Subcutaneous adipose tissue (tissue), 4 donors: ENCODE measurements around the gene TRPM6. TPM values are rescaled to one million over a fixed set of nuclear protein-coding genes. Genes with fewer than 3 reads are reported as not detected.

Source experiments
- total RNA-seq, 4 donors: library from RNA; depleted of rRNA; stranded (reverse); fragments of >200 nt; gene quantifications; one replicate each; pipeline ENCODE4 v1.1.0, GENCODE V29; 2016
- TF ChIP-seq, protein P1 (sequence below): fragments of 450-650 bp; IDR thresholded peaks from one replicate; pipeline ENCODE4 v1.5.1; 2016; ENCODE audit warnings: low read depth, mild to moderate bottlenecking, control low read depth, antibody characterized with exemption, moderate library complexity

Gene TRPM6, protein sequence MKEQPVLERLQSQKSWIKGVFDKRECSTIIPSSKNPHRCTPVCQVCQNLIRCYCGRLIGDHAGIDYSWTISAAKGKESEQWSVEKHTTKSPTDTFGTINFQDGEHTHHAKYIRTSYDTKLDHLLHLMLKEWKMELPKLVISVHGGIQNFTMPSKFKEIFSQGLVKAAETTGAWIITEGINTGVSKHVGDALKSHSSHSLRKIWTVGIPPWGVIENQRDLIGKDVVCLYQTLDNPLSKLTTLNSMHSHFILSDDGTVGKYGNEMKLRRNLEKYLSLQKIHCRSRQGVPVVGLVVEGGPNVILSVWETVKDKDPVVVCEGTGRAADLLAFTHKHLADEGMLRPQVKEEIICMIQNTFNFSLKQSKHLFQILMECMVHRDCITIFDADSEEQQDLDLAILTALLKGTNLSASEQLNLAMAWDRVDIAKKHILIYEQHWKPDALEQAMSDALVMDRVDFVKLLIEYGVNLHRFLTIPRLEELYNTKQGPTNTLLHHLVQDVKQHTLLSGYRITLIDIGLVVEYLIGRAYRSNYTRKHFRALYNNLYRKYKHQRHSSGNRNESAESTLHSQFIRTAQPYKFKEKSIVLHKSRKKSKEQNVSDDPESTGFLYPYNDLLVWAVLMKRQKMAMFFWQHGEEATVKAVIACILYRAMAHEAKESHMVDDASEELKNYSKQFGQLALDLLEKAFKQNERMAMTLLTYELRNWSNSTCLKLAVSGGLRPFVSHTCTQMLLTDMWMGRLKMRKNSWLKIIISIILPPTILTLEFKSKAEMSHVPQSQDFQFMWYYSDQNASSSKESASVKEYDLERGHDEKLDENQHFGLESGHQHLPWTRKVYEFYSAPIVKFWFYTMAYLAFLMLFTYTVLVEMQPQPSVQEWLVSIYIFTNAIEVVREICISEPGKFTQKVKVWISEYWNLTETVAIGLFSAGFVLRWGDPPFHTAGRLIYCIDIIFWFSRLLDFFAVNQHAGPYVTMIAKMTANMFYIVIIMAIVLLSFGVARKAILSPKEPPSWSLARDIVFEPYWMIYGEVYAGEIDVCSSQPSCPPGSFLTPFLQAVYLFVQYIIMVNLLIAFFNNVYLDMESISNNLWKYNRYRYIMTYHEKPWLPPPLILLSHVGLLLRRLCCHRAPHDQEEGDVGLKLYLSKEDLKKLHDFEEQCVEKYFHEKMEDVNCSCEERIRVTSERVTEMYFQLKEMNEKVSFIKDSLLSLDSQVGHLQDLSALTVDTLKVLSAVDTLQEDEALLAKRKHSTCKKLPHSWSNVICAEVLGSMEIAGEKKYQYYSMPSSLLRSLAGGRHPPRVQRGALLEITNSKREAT (N-terminal part only)
- total RNA-seq, result 1 to 10 TPM in 2 of 4 donors, under 1 TPM in 2; 0.17 to 1.9 (median 1.2) TPM

DNA sequence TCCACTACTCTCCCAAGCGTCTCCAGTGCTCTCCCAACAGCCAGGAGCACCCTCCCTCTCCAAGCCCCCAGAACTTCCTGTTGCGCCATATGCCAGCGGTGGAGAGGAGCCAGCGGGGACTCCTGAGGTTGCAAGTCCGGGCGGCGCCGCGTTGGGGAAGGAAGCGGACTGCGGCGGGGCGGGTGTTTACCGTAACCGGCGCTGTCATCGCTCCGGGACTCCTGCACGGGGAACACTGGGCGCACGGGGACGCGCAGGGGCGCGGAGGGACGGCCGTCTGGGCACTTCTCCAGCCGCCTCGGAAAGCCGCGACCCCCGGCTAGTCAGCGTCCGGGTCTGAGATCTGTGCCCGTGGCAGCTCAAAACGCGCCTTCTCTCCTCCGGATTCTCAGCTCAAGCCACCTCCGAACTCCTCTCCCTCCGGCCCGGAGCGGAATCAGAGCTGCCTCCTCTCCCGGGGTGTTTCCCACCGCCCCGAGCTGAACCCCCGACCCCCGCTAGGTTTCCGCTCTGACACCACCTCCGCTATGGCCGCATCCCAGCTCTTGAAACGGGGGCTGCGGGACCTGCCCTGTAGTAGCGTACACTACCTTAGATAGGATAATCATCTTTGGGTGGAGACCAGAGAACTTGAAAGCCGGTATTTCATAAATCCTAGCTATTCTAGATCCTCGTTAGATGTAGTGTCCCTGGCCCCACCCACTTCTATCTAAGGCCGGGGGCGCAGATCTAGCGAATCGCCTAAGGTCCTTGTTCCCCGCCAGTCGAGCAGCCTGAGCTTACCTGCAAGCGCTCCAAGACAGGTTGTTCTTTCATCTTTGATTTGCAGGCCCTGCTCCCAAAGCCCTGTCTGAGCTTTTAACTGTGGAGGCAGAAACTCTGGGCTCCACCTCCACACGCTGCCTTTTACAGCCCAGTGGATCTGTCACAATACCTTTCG lies at the start of gene TRPM6:
Gene TRPM6 (minus strand): TSS at position 881 of the 940 bp plus-strand sequence. CDS start 65 bp downstream, at position 816.
- TF ChIP-seq, protein P1, sequence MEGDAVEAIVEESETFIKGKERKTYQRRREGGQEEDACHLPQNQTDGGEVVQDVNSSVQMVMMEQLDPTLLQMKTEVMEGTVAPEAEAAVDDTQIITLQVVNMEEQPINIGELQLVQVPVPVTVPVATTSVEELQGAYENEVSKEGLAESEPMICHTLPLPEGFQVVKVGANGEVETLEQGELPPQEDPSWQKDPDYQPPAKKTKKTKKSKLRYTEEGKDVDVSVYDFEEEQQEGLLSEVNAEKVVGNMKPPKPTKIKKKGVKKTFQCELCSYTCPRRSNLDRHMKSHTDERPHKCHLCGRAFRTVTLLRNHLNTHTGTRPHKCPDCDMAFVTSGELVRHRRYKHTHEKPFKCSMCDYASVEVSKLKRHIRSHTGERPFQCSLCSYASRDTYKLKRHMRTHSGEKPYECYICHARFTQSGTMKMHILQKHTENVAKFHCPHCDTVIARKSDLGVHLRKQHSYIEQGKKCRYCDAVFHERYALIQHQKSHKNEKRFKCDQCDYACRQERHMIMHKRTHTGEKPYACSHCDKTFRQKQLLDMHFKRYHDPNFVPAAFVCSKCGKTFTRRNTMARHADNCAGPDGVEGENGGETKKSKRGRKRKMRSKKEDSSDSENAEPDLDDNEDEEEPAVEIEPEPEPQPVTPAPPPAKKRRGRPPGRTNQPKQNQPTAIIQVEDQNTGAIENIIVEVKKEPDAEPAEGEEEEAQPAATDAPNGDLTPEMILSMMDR, result no peak

DNA sequence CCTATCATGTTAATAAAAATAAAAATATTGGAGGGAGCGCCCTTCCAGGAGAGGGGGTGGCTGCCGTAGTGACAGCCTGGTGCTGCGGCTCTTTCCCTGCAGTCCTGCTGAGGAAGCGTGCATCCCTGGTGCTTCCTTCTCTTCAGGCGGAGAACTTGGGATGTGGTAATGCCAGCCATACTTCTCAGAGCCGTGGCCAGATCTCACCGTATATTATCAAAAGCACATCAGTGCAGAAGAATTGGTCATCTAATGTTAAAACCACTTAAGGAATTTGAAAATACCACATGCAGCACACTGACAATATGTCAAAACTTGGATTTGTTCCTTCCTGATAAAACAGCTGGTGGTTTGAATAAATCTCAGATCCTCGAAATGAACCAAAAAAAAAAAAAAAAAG lies 47.3 kb upstream of the TRPM6 start:
- TF ChIP-seq, protein P1, result no peak

DNA sequence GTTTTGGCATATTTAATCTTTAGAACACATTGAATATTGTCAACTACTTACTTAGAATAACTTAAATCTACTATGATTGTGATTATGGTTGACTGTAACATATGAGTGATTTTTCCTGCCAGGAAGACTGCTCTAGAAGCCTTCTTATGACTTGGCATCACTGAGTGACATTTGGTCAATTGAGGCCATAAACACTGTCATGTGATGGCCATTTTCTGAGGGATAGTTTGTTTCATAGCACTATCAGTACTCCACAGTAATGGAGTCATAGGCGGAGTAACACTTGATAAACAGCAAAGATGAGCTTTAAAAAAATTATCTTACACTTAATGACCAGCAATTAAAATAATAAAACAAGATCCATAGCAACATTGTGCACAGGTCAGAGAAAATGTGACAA lies 34.0 kb upstream of the TRPM6 start:
- TF ChIP-seq, protein P1, result no peak

DNA sequence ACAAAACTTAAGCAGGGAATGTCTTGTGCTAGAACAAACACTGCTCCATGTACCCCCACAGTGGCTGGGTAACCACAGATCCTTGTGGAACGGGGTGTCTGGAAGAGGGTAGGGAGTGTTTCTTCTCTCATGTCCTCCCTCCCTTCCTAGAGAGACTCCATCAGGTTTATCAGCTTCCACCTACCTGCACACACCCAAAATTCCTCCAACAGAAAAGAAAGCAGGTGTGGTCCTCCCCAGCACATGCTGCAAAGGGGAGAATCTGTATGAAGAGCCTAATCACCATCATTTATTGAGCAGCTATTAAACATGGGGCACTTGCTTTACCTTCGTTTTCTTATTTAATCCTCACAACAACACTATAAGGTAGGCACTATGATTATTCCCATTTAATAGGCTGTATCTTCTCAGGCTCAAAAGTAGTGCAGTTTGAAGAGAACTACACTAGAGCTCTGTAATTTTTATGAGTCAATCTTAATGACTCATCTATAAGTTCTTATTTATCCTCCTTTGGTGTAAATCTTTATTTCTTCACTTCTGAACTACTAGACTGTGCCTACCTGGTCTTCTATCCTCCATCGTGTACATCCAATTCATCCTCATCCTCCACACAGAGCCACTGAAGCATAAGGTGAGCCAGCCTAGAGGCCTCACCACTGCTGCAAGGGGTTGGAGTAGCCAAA lies 33.4 kb upstream of the TRPM6 start:
- TF ChIP-seq, protein P1, result no peak

DNA sequence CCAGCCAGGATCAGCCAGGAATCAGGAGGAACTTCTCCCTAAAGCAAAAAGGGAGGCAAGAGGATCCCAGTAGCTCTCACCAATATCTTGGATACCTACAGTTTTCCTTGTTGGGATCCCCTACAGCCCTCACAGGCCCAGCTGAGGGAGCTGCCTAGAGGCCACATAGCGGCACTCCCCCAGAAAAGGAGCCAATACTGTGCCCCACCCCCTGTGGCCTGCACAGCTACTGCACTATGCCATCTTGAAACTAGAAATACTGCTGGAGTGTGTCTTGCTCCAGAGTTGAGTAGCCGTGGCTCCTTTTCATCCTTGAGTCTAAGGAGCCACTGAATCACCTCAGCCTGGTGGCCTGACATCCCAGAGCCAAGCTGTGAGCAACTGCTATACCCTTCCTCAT lies 22.3 kb upstream of the TRPM6 start:
- TF ChIP-seq, protein P1, result no peak

DNA sequence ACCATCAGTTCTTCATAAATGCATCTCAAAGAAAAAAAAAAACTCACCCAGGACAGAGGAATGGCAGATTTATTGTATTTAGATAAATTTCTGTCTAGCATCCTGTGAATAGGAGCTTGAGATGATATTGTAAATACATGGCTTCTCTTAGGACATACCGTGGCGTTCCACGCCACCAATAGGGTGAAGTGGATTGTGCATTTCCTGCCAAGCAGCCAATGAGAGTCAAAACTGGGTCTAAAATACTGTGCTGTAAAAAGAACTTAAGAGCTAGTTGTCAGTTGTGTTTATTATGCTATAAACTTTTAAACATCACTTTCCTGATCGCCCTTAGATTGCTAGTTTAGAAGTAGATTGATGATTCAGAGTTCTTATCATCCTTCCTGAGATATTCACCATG lies 20.9 kb upstream of the TRPM6 start:
- TF ChIP-seq, protein P1, result no peak
